Measurements from ENCODE around the gene RALGAPA2.

Gene RALGAPA2

GRCh38 chr20:20528861-20529260, 183.6 kb downstream of the RALGAPA2 start:
- no peak for DNase-seq

GRCh38 chr20:20527661-20528060, 184.8 kb downstream of the RALGAPA2 start:
- DNase-seq: no peak

GRCh38 chr20:20525756-20526155, 186.7 kb downstream of the RALGAPA2 start:
- no peak for DNase-seq

GRCh38 chr20:20525214-20525613, 187.2 kb downstream of the RALGAPA2 start:
- no peak for DNase-seq

GRCh38 chr20:20524756-20525155, 187.7 kb downstream of the RALGAPA2 start:
- no peak for DNase-seq

GRCh38 chr20:20521736-20522135, 190.7 kb downstream of the RALGAPA2 start:
- DNase-seq: no peak

- no peak for DNase-seq
Observed at GRCh38 chr20:20520776-20521175, 191.7 kb downstream of the RALGAPA2 start.

GRCh38 chr20:20519269-20519668, 193.2 kb downstream of the RALGAPA2 start:
- no peak for DNase-seq

GRCh38 chr20:20518263-20518662, 194.2 kb downstream of the RALGAPA2 start:
- no peak for DNase-seq

- no peak for DNase-seq
Observed at GRCh38 chr20:20517296-20517695, 195.1 kb downstream of the RALGAPA2 start.

- DNase-seq: no peak
Observed at GRCh38 chr20:20513720-20514119, 198.7 kb downstream of the RALGAPA2 start.

- no peak for DNase-seq
Observed at GRCh38 chr20:20505554-20505953, 206.9 kb downstream of the RALGAPA2 start.

- DNase-seq: no peak
Observed at GRCh38 chr20:20503777-20504530, 208.5 kb downstream of the RALGAPA2 start.

- DNase-seq: no peak
Observed at GRCh38 chr20:20501128-20501527, 211.3 kb downstream of the RALGAPA2 start.

- DNase-seq: no peak
Observed at GRCh38 chr20:20500312-20500711, 212.1 kb downstream of the RALGAPA2 start.

- DNase-seq: no peak
Observed at GRCh38 chr20:20499439-20499838, 213.0 kb downstream of the RALGAPA2 start.

GRCh38 chr20:20498076-20498861, 214.2 kb downstream of the RALGAPA2 start:
- DNase-seq: no peak

GRCh38 chr20:20497242-20497978, 215.0 kb downstream of the RALGAPA2 start:
- peak; percentile 32 to 59 for DNase-seq

GRCh38 chr20:20495729-20496503, 216.5 kb downstream of the RALGAPA2 start:
- DNase-seq: peak; percentile 34 to 44

GRCh38 chr20:20493701-20494100, 218.7 kb downstream of the RALGAPA2 start:
- no peak for DNase-seq

GRCh38 chr20:20492521-20493332, 219.7 kb downstream of the RALGAPA2 start:
- DNase-seq: no peak

GRCh38 chr20:20491784-20492264, 220.6 kb downstream of the RALGAPA2 start:
- no peak for DNase-seq
